GM12878 (cell line): Measurements from ENCODE around the gene SMIM10. TPM values are rescaled to one million over a fixed set of nuclear protein-coding genes. Genes with fewer than 3 reads are reported as not detected.

Experiments
- ATAC-seq: fragments of 200-7000 bp; cut with Tn5 transposase; 3 replicates; pipeline ENCODE4 v1.9.1; 2020; ENCODE audit warnings: mild to moderate bottlenecking, moderate library complexity
- BruUV-seq: library from RNA; stranded (reverse); fragments of 400-500 nt; replicated peaks from 2 replicates; lab custom pipeline; 2021; lab: Mats Ljungman, UMichigan
- CTCF ChIA-PET: fragments of 300-600 bp; sonication (Branson Sonifier 250); formaldehyde crosslinking; extraction: SDS; loops from one replicate; lab custom pipeline; 2021; ENCODE audit warnings: inconsistent platforms; lab: Yijun Ruan, JAX
- POLR2A ChIA-PET: fragments of 350-600 bp; formaldehyde crosslinking; extraction: SDS; loops from one replicate; lab custom pipeline; 2021; ENCODE audit warnings: inconsistent platforms; lab: Charles Lee
- RAD21 ChIA-PET: fragments of 300-600 bp; sonication (Branson Sonifier 250); formaldehyde crosslinking; loops from one replicate; lab custom pipeline; 2023; ENCODE audit warnings: antibody characterized with exemption; ENCODE audit not compliant: unreplicated experiment; lab: Charles Lee
- SMC1A ChIA-PET: fragments of 300-600 bp; sonication (Branson Sonifier 250); formaldehyde crosslinking; loops from one replicate; lab custom pipeline; 2023; ENCODE audit not compliant: unreplicated experiment, uncharacterized antibody; lab: Charles Lee
- DNase-seq: peaks from one replicate; pipeline ENCODE4 v3.0.0-alpha.2; 2011; ENCODE audit warnings: low read depth, low spot score
- FAIRE-seq: peaks from 3 replicates; lab custom pipeline; 2011; peaks lifted over from hg19 to GRCh38; lab: Jason Lieb, UNC
- H2AFZ ChIP-seq: 2 replicates; pipeline ENCODE4 v1.6.0; 2011; ENCODE audit warnings: low read depth, low read length, control low read depth; ENCODE audit not compliant: control insufficient read depth
- H3K27ac ChIP-seq: 2 replicates; pipeline ENCODE4 v1.5.1; 2011; ENCODE audit warnings: control low read depth; ENCODE audit not compliant: control insufficient read depth, insufficient read depth
- H3K27me3 ChIP-seq, 2 experiments: replicated peaks in 1 of 2; 2 replicates each; pipeline versions ENCODE4 v1.6.0 to v1.6.1; 2011; ENCODE audit warnings: low read length in 1 of 2; ENCODE audit not compliant: control insufficient read depth in 2 of 2, insufficient read depth in 2 of 2
- H3K36me3 ChIP-seq, 2 experiments: 2 replicates each; pipeline ENCODE4 v1.5.1; 2011; ENCODE audit warnings: low read length in 1 of 2; ENCODE audit not compliant: control insufficient read depth in 2 of 2, insufficient read depth in 2 of 2
- H3K4me1 ChIP-seq: 2 replicates; pipeline ENCODE4 v1.6.1; 2011; ENCODE audit warnings: mild to moderate bottlenecking, low read length, moderate library complexity, mixed read lengths; ENCODE audit not compliant: control insufficient read depth, insufficient read depth
- H3K4me2 ChIP-seq: 2 replicates; pipeline ENCODE4 v1.6.0; 2011; ENCODE audit warnings: control low read depth; ENCODE audit not compliant: control insufficient read depth, insufficient read depth
- H3K4me3 ChIP-seq: fragments of 200-600 bp; sonication (generic); 2 replicates; pipeline ENCODE4 v1.5.1; 2016
- H3K79me2 ChIP-seq: 2 replicates; pipeline ENCODE4 v1.6.0; 2011; ENCODE audit warnings: low read length; ENCODE audit not compliant: control insufficient read depth, insufficient read depth
- H3K9ac ChIP-seq: 2 replicates; pipeline ENCODE4 v1.8.0; 2011; ENCODE audit warnings: low read length, control low read depth, mixed read lengths; ENCODE audit not compliant: control insufficient read depth, insufficient read depth
- H3K9me3 ChIP-seq: replicated peaks from 3 replicates; pipeline ENCODE4 v1.5.1; 2011; ENCODE audit warnings: mild to moderate bottlenecking, low read length; ENCODE audit not compliant: control insufficient read depth, insufficient read depth
- H4K20me1 ChIP-seq: 2 replicates; pipeline ENCODE4 v1.6.0; 2011; ENCODE audit not compliant: control insufficient read depth, insufficient read depth
- BHLHE40 ChIP-seq, 2 experiments: fragments of 450-650 bp in 1 of 2; IDR thresholded peaks; 2 replicates each; pipeline ENCODE4 v1.6.1; 2011 to 2017; ENCODE audit warnings: low read depth in 2 of 2, borderline replicate concordance in 1 of 2, improper control_type of control experiment in 1 of 2, low read length in 1 of 2, mild to moderate bottlenecking in 1 of 2
- IKZF1 ChIP-seq: fragments of 450-650 bp; conservative IDR thresholded peaks from 2 replicates; pipeline ENCODE4 v1.6.1; 2017; ENCODE audit warnings: antibody characterized with exemption, mild to moderate bottlenecking
- NFIC ChIP-seq: IDR thresholded peaks from 2 replicates; pipeline ENCODE4 v1.6.1; 2012; ENCODE audit warnings: low read depth, mild to moderate bottlenecking, inconsistent platforms, low read length, moderate library complexity
- PML ChIP-seq: IDR thresholded peaks from 2 replicates; pipeline ENCODE4 v1.6.1; 2012; ENCODE audit warnings: low read length, inconsistent platforms
- SREBF1 ChIP-seq: IDR thresholded peaks from 2 replicates; pipeline ENCODE4 v1.6.1; 2012; ENCODE audit warnings: mild to moderate bottlenecking, low read length
- WGBS: methylation state at CpG from one replicate; pipeline ENCODE4 v1.1.6; 2016; ENCODE audit warnings: low lambda C conversion rate; ENCODE audit not compliant: insufficient replicate concordance, insufficient coverage; ENCODE audit errors: missing lambda C conversion rate; 5-methylcytosine and 5-hydroxymethylcytosine counted together
- in situ Hi-C: fragments of 300-500 bp; cut with MboI; formaldehyde crosslinking; loops from 9 replicates; pipeline ENCODE4 v1.14.3; 2018; ENCODE audit warnings: mixed read lengths
- intact Hi-C: fragments of 100-400 bp; cut with micrococcal nuclease; formaldehyde crosslinking; loops from one replicate; pipeline ENCODE4 v1.14.2; 2022; ENCODE audit not compliant: unreplicated experiment
- polyA plus RNA-seq, 11 experiments: library from polyadenylated mRNA; depleted of rRNA in 4 of 11; unstranded in 6 of 11; stranded (reverse) in 5 of 11; fragments of >200 nt; fragmentation: Nextera tagmentation in 4 of 11; fragmentation: Illumina TruSeq in 1 of 11; extraction: Ambion mirVana in 4 of 11; extraction: Trizol in 1 of 11; gene quantifications; 1 replicate in 1 of 11; 2 replicates in 10 of 11; pipeline versions ENCODE4 v1.2.1 to v1.2.3, GENCODE V29; 2011 to 2016; ENCODE audit warnings: inconsistent platforms in 2 of 11, missing spikeins in 2 of 11, low read depth in 1 of 11
- total RNA-seq, 4 experiments: library from RNA; depleted of rRNA in 3 of 4; stranded (reverse); fragments of >200 nt in 3 of 4; fragmentation: Illumina TruSeq in 1 of 4; extraction: Trizol in 1 of 4; gene quantifications; 2 replicates each; pipeline versions ENCODE4 v1.2.1 to v1.2.3, GENCODE V29; 2013 to 2021
- TF ChIP-seq, protein P1 (sequence below): fragments of 450-650 bp; formaldehyde crosslinking; IDR thresholded peaks from 2 replicates; pipeline ENCODE4 v1.4.0; 2022; ENCODE audit warnings: mild to moderate bottlenecking, moderate library complexity
- TF ChIP-seq, protein P2 (sequence below): fragments of 450-650 bp; IDR thresholded peaks from 2 replicates; pipeline ENCODE4 v1.6.1; 2017; ENCODE audit warnings: low read depth, mild to moderate bottlenecking, moderate library complexity

Gene SMIM10
- total and polyA plus RNA-seq, 10 of the 15 experiments (the other 5 are each of a cell fraction or from before 2014, with no cell fraction given) = 0.04 to 0.16 (median 0.10) TPM; not detected in 6

DNA sequence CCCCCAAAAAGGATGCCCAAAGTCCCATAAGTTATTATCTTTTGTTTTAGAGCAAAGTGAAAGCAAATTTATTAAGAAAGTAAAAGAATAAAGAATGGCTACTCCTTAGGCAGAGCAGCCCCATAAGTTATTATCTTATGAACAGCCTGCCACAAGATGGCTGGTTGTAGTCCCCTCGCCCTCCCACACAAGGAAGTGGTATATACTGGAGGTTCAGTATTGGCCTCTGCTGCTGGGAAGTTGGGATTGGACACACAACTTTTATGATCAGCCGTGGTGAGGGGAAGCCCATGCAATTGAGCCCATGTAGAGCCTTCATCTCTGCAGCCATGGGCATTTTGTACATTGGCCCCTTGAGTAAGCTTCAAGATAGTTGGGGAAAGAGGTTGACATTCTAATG, 8.0 kb upstream of the SMIM10 start (continued):
- TF ChIP-seq, protein P1, sequence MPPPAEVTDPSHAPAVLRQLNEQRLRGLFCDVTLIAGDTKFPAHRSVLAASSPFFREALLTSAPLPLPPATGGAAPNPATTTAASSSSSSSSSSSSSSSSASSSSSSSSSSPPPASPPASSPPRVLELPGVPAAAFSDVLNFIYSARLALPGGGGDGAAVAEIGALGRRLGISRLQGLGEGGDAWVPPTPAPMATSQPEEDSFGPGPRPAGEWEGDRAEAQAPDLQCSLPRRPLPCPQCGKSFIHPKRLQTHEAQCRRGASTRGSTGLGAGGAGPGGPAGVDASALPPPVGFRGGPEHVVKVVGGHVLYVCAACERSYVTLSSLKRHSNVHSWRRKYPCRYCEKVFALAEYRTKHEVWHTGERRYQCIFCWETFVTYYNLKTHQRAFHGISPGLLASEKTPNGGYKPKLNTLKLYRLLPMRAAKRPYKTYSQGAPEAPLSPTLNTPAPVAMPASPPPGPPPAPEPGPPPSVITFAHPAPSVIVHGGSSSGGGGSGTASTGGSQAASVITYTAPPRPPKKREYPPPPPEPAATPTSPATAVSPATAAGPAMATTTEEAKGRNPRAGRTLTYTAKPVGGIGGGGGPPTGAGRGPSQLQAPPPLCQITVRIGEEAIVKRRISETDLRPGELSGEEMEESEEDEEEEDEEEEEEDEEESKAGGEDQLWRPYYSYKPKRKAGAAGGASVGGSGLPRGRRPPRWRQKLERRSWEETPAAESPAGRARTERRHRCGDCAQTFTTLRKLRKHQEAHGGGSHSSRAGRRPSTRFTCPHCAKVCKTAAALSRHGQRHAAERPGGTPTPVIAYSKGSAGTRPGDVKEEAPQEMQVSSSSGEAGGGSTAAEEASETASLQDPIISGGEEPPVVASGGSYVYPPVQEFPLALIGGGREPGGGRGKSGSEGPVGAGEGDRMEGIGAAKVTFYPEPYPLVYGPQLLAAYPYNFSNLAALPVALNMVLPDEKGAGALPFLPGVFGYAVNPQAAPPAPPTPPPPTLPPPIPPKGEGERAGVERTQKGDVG (CRISPR knock-in tag) = no peak
- TF ChIP-seq NFIC (no peak), IKZF1 (no peak)

DNA sequence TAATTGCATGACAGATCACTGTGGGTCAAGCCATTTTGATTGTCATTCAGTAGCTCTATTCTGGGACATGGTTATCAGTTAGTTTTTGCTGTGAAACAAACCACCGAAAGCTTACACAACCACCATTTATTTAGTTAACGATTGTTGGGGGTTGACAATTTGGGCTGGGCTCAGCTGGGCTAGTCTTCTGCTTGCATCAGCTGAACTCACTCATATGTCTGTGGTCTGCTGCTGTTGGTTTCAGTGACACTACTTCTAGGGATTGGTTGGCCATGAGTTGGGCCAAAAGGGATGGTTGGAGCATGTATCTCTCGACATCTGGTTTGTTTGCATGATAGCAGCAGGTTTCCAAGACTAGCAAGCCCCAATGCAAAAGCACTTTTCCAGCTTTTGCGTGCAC, 5.3 kb upstream of the SMIM10 start:
- CTCF ChIA-PET = interaction anchor here (1.5 kb wide), 1 partner anchor 20 kb away, joined by 4 read pairs; no protein-coding TSS in a partner anchor
- Histone ChIP-seq H3K4me2 (no peak overlapping the region), H3K9ac (no peak overlapping the region), H3K79me2 (no peaks in the 10 kb centered on the region), H2AFZ (no peak overlapping the region), H3K4me1 (no peaks in the 10 kb centered on the region), H3K36me3 (no peaks in the 10 kb centered on the region), H3K27me3 (no peaks in the 10 kb centered on the region; a peak in 1 of 4 replicates), H3K4me3 (no peak overlapping the region), H3K9me3 (no peaks in the 10 kb centered on the region), H3K27ac (no peak overlapping the region), H4K20me1 (no peaks in the 10 kb centered on the region)
- ATAC-seq (no peak), FAIRE-seq (no peak), DNase-seq (no peak)
- SMC1A ChIA-PET = no interaction called here
- POLR2A ChIA-PET = no interaction called here
- TF ChIP-seq, protein P2, sequence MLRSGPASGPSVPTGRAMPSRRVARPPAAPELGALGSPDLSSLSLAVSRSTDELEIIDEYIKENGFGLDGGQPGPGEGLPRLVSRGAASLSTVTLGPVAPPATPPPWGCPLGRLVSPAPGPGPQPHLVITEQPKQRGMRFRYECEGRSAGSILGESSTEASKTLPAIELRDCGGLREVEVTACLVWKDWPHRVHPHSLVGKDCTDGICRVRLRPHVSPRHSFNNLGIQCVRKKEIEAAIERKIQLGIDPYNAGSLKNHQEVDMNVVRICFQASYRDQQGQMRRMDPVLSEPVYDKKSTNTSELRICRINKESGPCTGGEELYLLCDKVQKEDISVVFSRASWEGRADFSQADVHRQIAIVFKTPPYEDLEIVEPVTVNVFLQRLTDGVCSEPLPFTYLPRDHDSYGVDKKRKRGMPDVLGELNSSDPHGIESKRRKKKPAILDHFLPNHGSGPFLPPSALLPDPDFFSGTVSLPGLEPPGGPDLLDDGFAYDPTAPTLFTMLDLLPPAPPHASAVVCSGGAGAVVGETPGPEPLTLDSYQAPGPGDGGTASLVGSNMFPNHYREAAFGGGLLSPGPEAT = no peak
- TF ChIP-seq PML (no peak), BHLHE40 (IDR thresholded peaks at IDR 0.05; ENCODE audit: borderline replicate concordance in 1 of 2, low read depth in 2 of 2, low read length in 1 of 2) (no peak), SREBF1 (no peak)
- RAD21 ChIA-PET = no interaction called here
- intact Hi-C loops = no loop called here
- no TSS peak for BruUV-seq
- WGBS = 29% methylated on average over 4 of the region's 4 CpGs
- in situ Hi-C loops = no loop called here
